GM12875 (cell line): ENCODE measurements around the gene MRPL22.
"Not testable (repeated sequence)": the region's sequence is repeated elsewhere in the genome, so short reads cannot be mapped to it uniquely, and the experiment has no call there.

Experiments used
- H3K4me3 ChIP-seq: one replicate; pipeline ENCODE4 v1.5.1; 2011; ENCODE audit warnings: low read depth, low read length, control low read depth
- TF ChIP-seq, protein P1 (sequence below): IDR thresholded peaks from 2 replicates; pipeline ENCODE4 v1.5.1; 2011; ENCODE audit warnings: low read depth, mild to moderate bottlenecking, control low read depth, inconsistent platforms, low read length, moderate library complexity, borderline replicate concordance; ENCODE audit not compliant: insufficient read depth

MRPL22 gene

GRCh38 chr5:154972476-154973080 is 31.7 kb downstream of the MRPL22 start:
- H3K4me3 ChIP-seq = no peak overlapping the region
- TF ChIP-seq, protein P1, sequence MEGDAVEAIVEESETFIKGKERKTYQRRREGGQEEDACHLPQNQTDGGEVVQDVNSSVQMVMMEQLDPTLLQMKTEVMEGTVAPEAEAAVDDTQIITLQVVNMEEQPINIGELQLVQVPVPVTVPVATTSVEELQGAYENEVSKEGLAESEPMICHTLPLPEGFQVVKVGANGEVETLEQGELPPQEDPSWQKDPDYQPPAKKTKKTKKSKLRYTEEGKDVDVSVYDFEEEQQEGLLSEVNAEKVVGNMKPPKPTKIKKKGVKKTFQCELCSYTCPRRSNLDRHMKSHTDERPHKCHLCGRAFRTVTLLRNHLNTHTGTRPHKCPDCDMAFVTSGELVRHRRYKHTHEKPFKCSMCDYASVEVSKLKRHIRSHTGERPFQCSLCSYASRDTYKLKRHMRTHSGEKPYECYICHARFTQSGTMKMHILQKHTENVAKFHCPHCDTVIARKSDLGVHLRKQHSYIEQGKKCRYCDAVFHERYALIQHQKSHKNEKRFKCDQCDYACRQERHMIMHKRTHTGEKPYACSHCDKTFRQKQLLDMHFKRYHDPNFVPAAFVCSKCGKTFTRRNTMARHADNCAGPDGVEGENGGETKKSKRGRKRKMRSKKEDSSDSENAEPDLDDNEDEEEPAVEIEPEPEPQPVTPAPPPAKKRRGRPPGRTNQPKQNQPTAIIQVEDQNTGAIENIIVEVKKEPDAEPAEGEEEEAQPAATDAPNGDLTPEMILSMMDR = peak; percentile 53

GRCh38 chr5:154976082-154976481 is 35.2 kb downstream of the MRPL22 start:
- not testable (repeated sequence) for H3K4me3 ChIP-seq

DNA sequence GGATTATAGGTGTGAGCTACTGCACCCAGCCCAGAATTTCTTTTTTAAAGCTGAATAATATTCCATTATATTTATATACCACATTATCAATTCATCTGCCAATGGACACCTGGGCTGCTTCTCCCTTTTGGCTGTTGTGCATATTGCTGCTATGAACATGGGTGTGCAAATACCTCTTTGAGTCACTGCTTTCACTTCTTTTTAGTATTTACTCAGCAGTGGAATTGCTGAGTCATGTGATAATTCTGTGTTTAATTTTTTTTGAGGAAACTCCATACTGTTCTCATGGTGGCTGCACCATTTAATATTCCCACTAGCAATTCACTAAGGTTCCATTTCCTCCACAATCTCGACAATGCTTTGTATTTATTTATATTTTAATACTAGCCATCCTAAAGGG is 36.5 kb downstream of the MRPL22 start:
- no peak overlapping the region for H3K4me3 ChIP-seq
- TF ChIP-seq, protein P1 = no peak

DNA sequence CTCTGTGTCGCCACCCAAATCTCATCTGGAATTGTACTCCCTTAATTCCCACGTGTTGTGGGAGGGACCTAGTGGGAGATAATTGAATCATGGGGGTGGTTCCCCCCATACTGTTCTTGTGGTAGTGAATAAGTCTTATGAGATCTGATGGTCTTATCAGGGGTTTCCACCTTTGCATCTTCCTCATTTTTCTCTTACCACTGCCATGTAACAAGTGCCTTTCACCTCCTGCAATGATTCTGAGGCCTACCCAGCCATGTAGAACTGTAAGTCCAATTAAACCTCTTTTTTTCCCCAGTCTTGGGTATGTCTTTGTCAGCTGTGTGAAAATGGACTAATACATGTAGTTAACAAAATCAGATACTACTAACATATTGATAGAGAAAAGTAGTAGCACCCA is 37.4 kb downstream of the MRPL22 start:
- H3K4me3 ChIP-seq = not testable (repeated sequence)

DNA sequence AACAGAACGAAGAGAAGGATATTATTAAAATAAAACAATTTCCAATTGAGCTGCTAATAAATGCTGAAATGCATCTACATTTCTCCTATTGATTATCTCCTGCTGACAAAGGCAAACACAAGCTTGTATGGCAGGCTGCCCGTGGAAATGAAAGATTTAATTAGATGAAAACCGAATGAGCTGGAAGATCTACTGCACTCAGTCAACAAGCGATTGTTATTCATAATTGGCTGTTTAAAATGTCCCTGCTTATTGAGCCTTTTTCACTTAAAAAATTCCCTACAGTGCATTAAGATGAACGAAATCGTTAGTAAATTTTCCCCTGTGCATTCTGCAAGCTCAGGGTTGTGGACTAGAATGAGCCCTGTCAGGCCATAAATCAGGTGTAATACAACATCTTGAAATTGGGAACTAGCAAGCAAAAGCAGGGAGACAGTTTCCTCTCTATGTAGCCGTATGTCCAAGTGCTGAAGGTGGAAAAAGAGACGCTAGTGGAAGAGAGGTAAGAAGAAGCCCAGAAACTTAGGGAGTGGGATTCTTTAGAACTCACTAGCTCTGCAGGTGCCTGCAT is 44.2 kb downstream of the MRPL22 start:
- TF ChIP-seq, protein P1 = no peak
- no peak overlapping the region for H3K4me3 ChIP-seq

DNA sequence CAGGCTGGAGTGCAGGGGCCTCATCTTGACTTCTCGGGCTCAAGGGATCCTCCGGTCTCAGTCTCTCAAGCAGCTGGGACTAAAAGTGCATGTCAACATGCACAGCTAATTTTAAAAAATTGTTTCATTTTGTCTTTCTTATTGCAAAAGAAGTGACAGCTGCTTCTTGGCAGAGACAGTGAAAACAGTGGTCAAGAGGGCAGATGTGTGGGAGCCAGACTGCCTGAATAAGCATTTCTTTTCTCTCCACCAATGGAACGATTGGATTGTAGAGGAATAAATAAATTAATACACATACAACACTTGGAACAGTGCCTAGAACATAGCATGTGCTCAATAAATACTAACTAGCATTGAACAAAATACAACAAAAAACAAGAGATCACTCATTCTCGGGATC is 45.3 kb downstream of the MRPL22 start:
- no peak overlapping the region for H3K4me3 ChIP-seq
- TF ChIP-seq, protein P1 = no peak

GRCh38 chr5:154989626-154990025 is 48.8 kb downstream of the MRPL22 start:
- TF ChIP-seq, protein P1 = no peak
- H3K4me3 ChIP-seq = no peak overlapping the region

- no peak overlapping the region for H3K4me3 ChIP-seq
- TF ChIP-seq, protein P1 = no peak
These were observed 52.6 kb downstream of the MRPL22 start for GRCh38 chr5:154993461-154993860.
